ENCODE data around the gene MSANTD7.
"Not testable (repeated sequence)": the region's sequence is repeated elsewhere in the genome, so short reads cannot be mapped to it uniquely, and the experiment has no call there.

The MSANTD7 gene

GRCh38 chr10:14810969-14811953 is 26.8 kb upstream of the MSANTD7 start:
- no peak for DNase-seq
- no peaks in the 10 kb centered on the region for H3K4me1 ChIP-seq (ENCODE audit: low read length)
- no peak overlapping the region for H3K4me3 ChIP-seq (ENCODE audit: low read length)
- no peaks in the 10 kb centered on the region for H3K9me2 ChIP-seq (replicated peaks; ENCODE audit: insufficient read depth, low read length)
- no peaks in the 10 kb centered on the region for H3K27me3 ChIP-seq (replicated peaks; ENCODE audit: insufficient read depth, low read length)
- H3F3A ChIP-seq (ENCODE audit: insufficient read depth, low read length), result no peaks in the 10 kb centered on the region
- H3K9me3 ChIP-seq (replicated peaks; ENCODE audit: insufficient read depth, low read length), result no peaks in the 10 kb centered on the region
- H3K9ac ChIP-seq (ENCODE audit: low read length), result no peak overlapping the region
- no peaks in the 10 kb centered on the region for H4K20me1 ChIP-seq (ENCODE audit: insufficient read depth, low read length)
- H3K4me2 ChIP-seq (ENCODE audit: low read depth, low read length), result no peak overlapping the region
- no peak overlapping the region for H2AFZ ChIP-seq (ENCODE audit: low read length)
- no peaks in the 10 kb centered on the region for H3K36me3 ChIP-seq (replicated peaks; ENCODE audit: insufficient read depth, low read length)
- TF ChIP-seq EZH2phosphoT487 (IDR thresholded peaks at IDR 0.05; ENCODE audit: low read length) (no peak), CTCF (IDR thresholded peaks at IDR 0.05; ENCODE audit: low read length) (no peak), EZH2 (optimal IDR thresholded peaks at IDR 0.05; ENCODE audit: low read depth, low read length) (no peak)
- H3K79me2 ChIP-seq (ENCODE audit: low read length), result no peaks in the 10 kb centered on the region
- no peak overlapping the region for H3K27ac ChIP-seq (ENCODE audit: low read length)

- H2AFZ ChIP-seq (ENCODE audit: low read length), result no peak overlapping the region
- H3F3A ChIP-seq (ENCODE audit: insufficient read depth, low read length), result no peaks in the 10 kb centered on the region
- no peaks in the 10 kb centered on the region for H3K9me3 ChIP-seq (replicated peaks; ENCODE audit: insufficient read depth, low read length)
- H3K4me3 ChIP-seq (ENCODE audit: low read length), result no peak overlapping the region
- H3K9me2 ChIP-seq (replicated peaks; ENCODE audit: insufficient read depth, low read length), result no peaks in the 10 kb centered on the region
- no peaks in the 10 kb centered on the region for H3K36me3 ChIP-seq (replicated peaks; ENCODE audit: insufficient read depth, low read length)
- no peak overlapping the region for H3K27ac ChIP-seq (ENCODE audit: low read length)
- H3K4me2 ChIP-seq (ENCODE audit: low read depth, low read length), result no peak overlapping the region
- H3K79me2 ChIP-seq (ENCODE audit: low read length), result no peaks in the 10 kb centered on the region
- no peaks in the 10 kb centered on the region for H3K4me1 ChIP-seq (ENCODE audit: low read length)
- TF ChIP-seq EZH2 (optimal IDR thresholded peaks at IDR 0.05; ENCODE audit: low read depth, low read length) (no peak), CTCF (IDR thresholded peaks at IDR 0.05; ENCODE audit: low read length) (no peak), EZH2phosphoT487 (IDR thresholded peaks at IDR 0.05; ENCODE audit: low read length) (no peak)
- no peaks in the 10 kb centered on the region for H4K20me1 ChIP-seq (ENCODE audit: insufficient read depth, low read length)
- DNase-seq, result no peak
- no peaks in the 10 kb centered on the region for H3K27me3 ChIP-seq (replicated peaks; ENCODE audit: insufficient read depth, low read length)
- H3K9ac ChIP-seq (ENCODE audit: low read length), result no peak overlapping the region
Observed at GRCh38 chr10:14812271-14812670, 25.8 kb upstream of the MSANTD7 start.

- no peak overlapping the region for H2AFZ ChIP-seq (ENCODE audit: low read length)
- H3K9me3 ChIP-seq (replicated peaks; ENCODE audit: insufficient read depth, low read length), result no peaks in the 10 kb centered on the region
- TF ChIP-seq CTCF (IDR thresholded peaks at IDR 0.05; ENCODE audit: low read length), result no peak
- TF ChIP-seq EZH2phosphoT487 (IDR thresholded peaks at IDR 0.05; ENCODE audit: low read length), result no peak
- no peak for TF ChIP-seq EZH2 (optimal IDR thresholded peaks at IDR 0.05; ENCODE audit: low read depth, low read length)
- no peaks in the 10 kb centered on the region for H3F3A ChIP-seq (ENCODE audit: insufficient read depth, low read length)
- H3K9ac ChIP-seq (ENCODE audit: low read length), result no peak overlapping the region
- no peaks in the 10 kb centered on the region for H4K20me1 ChIP-seq (ENCODE audit: insufficient read depth, low read length)
- H3K36me3 ChIP-seq (replicated peaks; ENCODE audit: insufficient read depth, low read length), result no peaks in the 10 kb centered on the region
- no peak overlapping the region for H3K4me2 ChIP-seq (ENCODE audit: low read depth, low read length)
- DNase-seq, result no peak
- H3K9me2 ChIP-seq (replicated peaks; ENCODE audit: insufficient read depth, low read length), result no peaks in the 10 kb centered on the region
- no peaks in the 10 kb centered on the region for H3K79me2 ChIP-seq (ENCODE audit: low read length)
- H3K4me1 ChIP-seq (ENCODE audit: low read length), result no peaks in the 10 kb centered on the region
- no peak overlapping the region for H3K27ac ChIP-seq (ENCODE audit: low read length)
- H3K27me3 ChIP-seq (replicated peaks; ENCODE audit: insufficient read depth, low read length), result no peaks in the 10 kb centered on the region
- H3K4me3 ChIP-seq (ENCODE audit: low read length), result no peak overlapping the region
Observed at GRCh38 chr10:14815681-14816080, 22.4 kb upstream of the MSANTD7 start.

- not testable (repeated sequence) for H3K9me2 ChIP-seq (replicated peaks; ENCODE audit: insufficient read depth, low read length); H3K9me3 ChIP-seq (replicated peaks; ENCODE audit: insufficient read depth, low read length); H3K9ac ChIP-seq (ENCODE audit: low read length); H3K4me3 ChIP-seq (ENCODE audit: low read length); DNase-seq; H3K36me3 ChIP-seq (replicated peaks; ENCODE audit: insufficient read depth, low read length); H2AFZ ChIP-seq (ENCODE audit: low read length); H3K4me2 ChIP-seq (ENCODE audit: low read depth, low read length); H3K79me2 ChIP-seq (ENCODE audit: low read length); H3F3A ChIP-seq (ENCODE audit: insufficient read depth, low read length); H3K27ac ChIP-seq (ENCODE audit: low read length); H3K4me1 ChIP-seq (ENCODE audit: low read length); H4K20me1 ChIP-seq (ENCODE audit: insufficient read depth, low read length); H3K27me3 ChIP-seq (replicated peaks; ENCODE audit: insufficient read depth, low read length)
Observed at GRCh38 chr10:14816717-14817116, 21.4 kb upstream of the MSANTD7 start.
